ENCODE data around the gene KRT5.

DNA sequence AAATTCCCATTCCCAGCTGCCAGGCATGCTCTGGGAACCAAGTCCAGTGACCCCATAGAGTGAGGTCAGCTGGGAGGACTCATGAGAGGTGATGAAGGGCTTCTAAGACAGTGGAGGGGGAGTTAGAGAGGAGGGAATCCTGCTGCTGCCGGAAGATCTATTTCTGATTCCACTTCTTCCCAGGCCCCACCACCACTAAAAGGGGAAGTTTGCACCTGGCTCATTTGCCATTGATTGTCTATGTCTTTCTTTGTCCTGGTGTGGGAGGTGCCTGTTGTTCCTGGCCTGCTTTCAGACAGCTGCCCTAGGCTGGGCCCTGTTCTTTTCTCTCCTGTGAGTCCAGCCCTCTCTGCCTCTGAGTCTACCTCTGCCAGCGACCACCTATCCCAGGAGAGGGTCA lies 24.1 kb downstream of the KRT5 start:
- TF ChIP-seq RXRA (CRISPR knock-in tag; IDR thresholded peaks at IDR 0.05), result no peak
- TF ChIP-seq, protein P1, sequence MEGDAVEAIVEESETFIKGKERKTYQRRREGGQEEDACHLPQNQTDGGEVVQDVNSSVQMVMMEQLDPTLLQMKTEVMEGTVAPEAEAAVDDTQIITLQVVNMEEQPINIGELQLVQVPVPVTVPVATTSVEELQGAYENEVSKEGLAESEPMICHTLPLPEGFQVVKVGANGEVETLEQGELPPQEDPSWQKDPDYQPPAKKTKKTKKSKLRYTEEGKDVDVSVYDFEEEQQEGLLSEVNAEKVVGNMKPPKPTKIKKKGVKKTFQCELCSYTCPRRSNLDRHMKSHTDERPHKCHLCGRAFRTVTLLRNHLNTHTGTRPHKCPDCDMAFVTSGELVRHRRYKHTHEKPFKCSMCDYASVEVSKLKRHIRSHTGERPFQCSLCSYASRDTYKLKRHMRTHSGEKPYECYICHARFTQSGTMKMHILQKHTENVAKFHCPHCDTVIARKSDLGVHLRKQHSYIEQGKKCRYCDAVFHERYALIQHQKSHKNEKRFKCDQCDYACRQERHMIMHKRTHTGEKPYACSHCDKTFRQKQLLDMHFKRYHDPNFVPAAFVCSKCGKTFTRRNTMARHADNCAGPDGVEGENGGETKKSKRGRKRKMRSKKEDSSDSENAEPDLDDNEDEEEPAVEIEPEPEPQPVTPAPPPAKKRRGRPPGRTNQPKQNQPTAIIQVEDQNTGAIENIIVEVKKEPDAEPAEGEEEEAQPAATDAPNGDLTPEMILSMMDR (CRISPR knock-in tag; IDR thresholded peaks at IDR 0.05), result no peak
- TF ChIP-seq POLR2G (IDR thresholded peaks at IDR 0.05; ENCODE audit: low read depth, low read length), result no peak
- TF ChIP-seq ZNF510 (CRISPR knock-in tag; IDR thresholded peaks at IDR 0.05; ENCODE audit: low read depth), result no peak
- TF ChIP-seq POLR2AphosphoS5 (IDR thresholded peaks at IDR 0.05; ENCODE audit: low read depth, low read length), result no peak
